HCT116 (cell line): ENCODE results near the gene DRICH1.

Source experiments
- CEBPB ChIP-seq: IDR thresholded peaks from 2 replicates; pipeline ENCODE4 v1.6.1; 2012; ENCODE audit warnings: low read depth
- CTCF ChIP-seq, 3 experiments: fragments of 200-600 bp in 1 of 3; sonication (generic) in 1 of 3; IDR thresholded peaks in 2 of 3; conservative IDR thresholded peaks in 1 of 3; 2 replicates each; pipeline ENCODE4 v1.5.1; 2012 to 2017; ENCODE audit warnings: low read depth in 2 of 3, low read length in 2 of 3, antibody characterized with exemption in 1 of 3, borderline replicate concordance in 1 of 3, control low read depth in 1 of 3, mild to moderate bottlenecking in 1 of 3, mixed read lengths in 1 of 3, mixed run types in 1 of 3, moderate library complexity in 1 of 3; ENCODE audit not compliant: insufficient read depth in 1 of 3
- EZH2 ChIP-seq: fragments of 200-600 bp; sonication (generic); IDR thresholded peaks from 2 replicates; pipeline ENCODE4 v1.6.1; 2017; ENCODE audit warnings: antibody characterized with exemption, mixed run types
- EZH2phosphoT487 ChIP-seq: fragments of 200-600 bp; IDR thresholded peaks from 2 replicates; pipeline ENCODE4 v1.6.1; 2018; ENCODE audit warnings: antibody characterized with exemption, borderline replicate concordance
- JUND ChIP-seq: IDR thresholded peaks from 2 replicates; pipeline ENCODE4 v1.6.1; 2012
- POLR2A ChIP-seq: IDR thresholded peaks from 2 replicates; pipeline ENCODE4 v1.7.0; 2011; ENCODE audit warnings: borderline replicate concordance; ENCODE audit not compliant: insufficient read depth, insufficient read length; ENCODE audit errors: extremely low read depth
- REST ChIP-seq: IDR thresholded peaks from 2 replicates; pipeline ENCODE4 v1.6.1; 2012; ENCODE audit warnings: low read depth
- TCF7L2 ChIP-seq: IDR thresholded peaks from 2 replicates; pipeline ENCODE4 v1.7.0; 2011; ENCODE audit warnings: borderline replicate concordance, inconsistent platforms; ENCODE audit not compliant: insufficient read depth, insufficient read length; ENCODE audit errors: extremely low read depth
- TF ChIP-seq, protein P1 (sequence below): IDR thresholded peaks from 2 replicates; pipeline ENCODE4 v1.6.1; 2012

GRCh38 chr22:23673050-23673620 lies 41.0 kb upstream of the DRICH1 start:
- TF ChIP-seq, protein P1, sequence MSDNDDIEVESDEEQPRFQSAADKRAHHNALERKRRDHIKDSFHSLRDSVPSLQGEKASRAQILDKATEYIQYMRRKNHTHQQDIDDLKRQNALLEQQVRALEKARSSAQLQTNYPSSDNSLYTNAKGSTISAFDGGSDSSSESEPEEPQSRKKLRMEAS, result no peak
- TF ChIP-seq CTCF (IDR thresholded peaks at IDR 0.05 in 2 of 3, conservative IDR thresholded peaks at IDR 0.05 in 1 of 3; ENCODE audit: borderline replicate concordance in 1 of 3, insufficient read depth in 1 of 3, low read depth in 2 of 3, low read length in 2 of 3) (no peak), REST (no peak), JUND (no peak), EZH2phosphoT487 (no peak), TCF7L2 (no peak), CEBPB (no peak), EZH2 (no peak), POLR2A (no peak)
